LNCaP clone FGC (cell line): ENCODE results near the gene DUSP11.
"Not testable (repeated sequence)": the region's sequence is repeated elsewhere in the genome, so short reads cannot be mapped to it uniquely, and the experiment has no call there.

ENCODE experiments used
- DNase-seq: peaks from one replicate; pipeline ENCODE4 v3.0.0-alpha.2; 2011; ENCODE audit warnings: low read depth
- H3K4me3 ChIP-seq: 2 replicates; pipeline ENCODE4 v1.5.1; 2011; ENCODE audit warnings: mild to moderate bottlenecking, low read depth, low read length, control low read depth
- TF ChIP-seq, protein P1 (sequence below): IDR thresholded peaks from 2 replicates; pipeline ENCODE4 v1.5.1; 2012; ENCODE audit warnings: mild to moderate bottlenecking; ENCODE audit not compliant: control insufficient read depth, insufficient read depth; ENCODE audit errors: extremely low read depth

DUSP11 gene

GRCh38 chr2:73759285-73759764 is 20.6 kb downstream of the DUSP11 start:
- no peak overlapping the region for H3K4me3 ChIP-seq
- DNase-seq = no peak
- TF ChIP-seq, protein P1, sequence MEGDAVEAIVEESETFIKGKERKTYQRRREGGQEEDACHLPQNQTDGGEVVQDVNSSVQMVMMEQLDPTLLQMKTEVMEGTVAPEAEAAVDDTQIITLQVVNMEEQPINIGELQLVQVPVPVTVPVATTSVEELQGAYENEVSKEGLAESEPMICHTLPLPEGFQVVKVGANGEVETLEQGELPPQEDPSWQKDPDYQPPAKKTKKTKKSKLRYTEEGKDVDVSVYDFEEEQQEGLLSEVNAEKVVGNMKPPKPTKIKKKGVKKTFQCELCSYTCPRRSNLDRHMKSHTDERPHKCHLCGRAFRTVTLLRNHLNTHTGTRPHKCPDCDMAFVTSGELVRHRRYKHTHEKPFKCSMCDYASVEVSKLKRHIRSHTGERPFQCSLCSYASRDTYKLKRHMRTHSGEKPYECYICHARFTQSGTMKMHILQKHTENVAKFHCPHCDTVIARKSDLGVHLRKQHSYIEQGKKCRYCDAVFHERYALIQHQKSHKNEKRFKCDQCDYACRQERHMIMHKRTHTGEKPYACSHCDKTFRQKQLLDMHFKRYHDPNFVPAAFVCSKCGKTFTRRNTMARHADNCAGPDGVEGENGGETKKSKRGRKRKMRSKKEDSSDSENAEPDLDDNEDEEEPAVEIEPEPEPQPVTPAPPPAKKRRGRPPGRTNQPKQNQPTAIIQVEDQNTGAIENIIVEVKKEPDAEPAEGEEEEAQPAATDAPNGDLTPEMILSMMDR = no peak

DNA sequence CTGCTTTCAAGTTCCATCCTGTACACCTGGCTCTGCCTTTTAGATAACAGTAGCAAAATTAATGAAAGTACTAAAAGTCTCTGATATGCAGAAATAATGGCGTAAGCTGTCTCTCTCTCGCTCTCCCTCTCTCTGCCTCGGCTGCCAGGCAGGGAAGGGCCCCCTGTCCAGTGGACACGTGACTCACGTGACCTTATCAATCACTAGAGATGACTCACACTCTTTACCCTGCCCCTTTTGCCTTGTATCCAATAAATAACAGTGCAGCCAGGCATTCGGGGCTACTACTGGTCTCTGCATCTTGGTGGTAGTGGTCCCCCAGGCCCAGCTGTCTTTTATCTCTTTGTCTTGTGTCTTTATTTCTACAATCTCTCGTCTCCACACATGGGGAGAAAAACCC is 25.6 kb downstream of the DUSP11 start:
- DNase-seq, H3K4me3 ChIP-seq: not testable (repeated sequence)

GRCh38 chr2:73749314-73749713 is 30.6 kb downstream of the DUSP11 start:
- no peak for DNase-seq
- H3K4me3 ChIP-seq = no peak overlapping the region
- TF ChIP-seq, protein P1 = no peak

- no peak overlapping the region for H3K4me3 ChIP-seq
- no peak for DNase-seq
- TF ChIP-seq, protein P1 = no peak
These were observed 33.1 kb downstream of the DUSP11 start for GRCh38 chr2:73746877-73747208.

GRCh38 chr2:73746015-73746876 is 33.7 kb downstream of the DUSP11 start:
- TF ChIP-seq, protein P1 = no peak

GRCh38 chr2:73740767-73741166 is 39.1 kb downstream of the DUSP11 start:
- TF ChIP-seq, protein P1 = no peak
- no peak for DNase-seq
- no peak overlapping the region for H3K4me3 ChIP-seq

More at GRCh38 chr2:73746015-73746876, 33.7 kb downstream of the DUSP11 start:
- H3K4me3 ChIP-seq = no peak overlapping the region
- no peak for DNase-seq

GRCh38 chr2:73739101-73739500 is 40.8 kb downstream of the DUSP11 start:
- H3K4me3 ChIP-seq = no peak overlapping the region
- peak; percentile 83 for DNase-seq
- TF ChIP-seq, protein P1 = no peak
